ENCODE measurements around the gene MAP2K6. TPM values are rescaled to one million over a fixed set of nuclear protein-coding genes. Genes with fewer than 3 reads are reported as not detected.
A peak's percentile ranks its signal among the peaks of the same experiment; 100 is the strongest.

MAP2K6 gene
- total RNA-seq, 1 donor: 0.43 TPM

GRCh38 chr17:69597898-69598692 is 183.6 kb downstream of the MAP2K6 start:
- no peak for TF ChIP-seq CTCF (IDR thresholded peaks at IDR 0.05; ENCODE audit: insufficient read depth, low read depth, low read length)
- peak; percentile 71 for DNase-seq (ENCODE audit: low read depth)
- no peak overlapping the region for H3K4me3 ChIP-seq (ENCODE audit: low read depth, low read length)

GRCh38 chr17:69602972-69603371 is 188.5 kb downstream of the MAP2K6 start:
- TF ChIP-seq CTCF (IDR thresholded peaks at IDR 0.05; ENCODE audit: insufficient read depth, low read depth, low read length): no peak
- DNase-seq (ENCODE audit: low read depth): no peak
- no peak overlapping the region for H3K4me3 ChIP-seq (ENCODE audit: low read depth, low read length)

Other genes starting within 250 kb of the MAP2K6 start
- 0.43 and 0.64 TPM in 2 replicates for gene ABCA10, start 185.9 kb upstream of the MAP2K6 start, total RNA-seq
- gene ABCA5, start 87.6 kb upstream of the MAP2K6 start, total RNA-seq: 12.6 and 13.8 TPM in 2 replicates

Data from fibroblast of villous mesenchyme (primary cell).